Keratinocyte (primary cell): ENCODE data around the gene MED12L. TPM values are rescaled to one million over a fixed set of nuclear protein-coding genes. Genes with fewer than 3 reads are reported as not detected.

ENCODE experiments used
- DNase-seq: peaks from one replicate; pipeline ENCODE4 v3.0.0-alpha.2; 2011; ENCODE audit warnings: low read depth, missing footprints, low spot score
- FAIRE-seq: peaks from 2 replicates; lab custom pipeline; 2011; peaks lifted over from hg19 to GRCh38; lab: Jason Lieb, UNC
- H2AFZ ChIP-seq: 2 replicates; pipeline ENCODE4 v1.6.0; 2012; ENCODE audit warnings: low read length, control low read depth, inconsistent platforms; ENCODE audit not compliant: control insufficient read depth
- H3K27ac ChIP-seq: 2 replicates; pipeline ENCODE4 v1.5.1; 2011; ENCODE audit warnings: low read length; ENCODE audit not compliant: control insufficient read depth, insufficient read depth
- H3K27me3 ChIP-seq: 3 replicates; pipeline ENCODE4 v1.6.0; 2011; ENCODE audit warnings: low read length; ENCODE audit not compliant: control insufficient read depth, insufficient read depth; ENCODE audit errors: extremely low read depth
- H3K36me3 ChIP-seq, 2 experiments: 2 replicates in 1 of 2; 3 replicates in 1 of 2; pipeline ENCODE4 v1.5.1; 2011; ENCODE audit warnings: low read length in 2 of 2, mild to moderate bottlenecking in 1 of 2; ENCODE audit not compliant: control insufficient read depth in 2 of 2, insufficient read depth in 2 of 2; ENCODE audit errors: extremely low read depth in 1 of 2
- H3K4me1 ChIP-seq: 3 replicates; pipeline ENCODE4 v1.5.1; 2011; ENCODE audit warnings: low read length; ENCODE audit not compliant: control insufficient read depth, insufficient read depth; ENCODE audit errors: extremely low read depth
- H3K4me2 ChIP-seq: 3 replicates; pipeline ENCODE4 v1.6.0; 2011; ENCODE audit warnings: low read depth, low read length; ENCODE audit not compliant: control insufficient read depth, insufficient read depth; ENCODE audit errors: extremely low read depth
- H3K4me3 ChIP-seq, 3 experiments: fragments of 200-600 bp in 1 of 3; sonication (generic) in 1 of 3; 2 replicates in 2 of 3; 3 replicates in 1 of 3; pipeline ENCODE4 v1.5.1; 2011 to 2016; ENCODE audit warnings: low read length in 3 of 3, mild to moderate bottlenecking in 3 of 3, control low read depth in 2 of 3, inconsistent platforms in 1 of 3, low read depth in 1 of 3, mixed read lengths in 1 of 3, mixed run types in 1 of 3, moderate library complexity in 1 of 3; ENCODE audit not compliant: control insufficient read depth in 2 of 3, insufficient read depth in 2 of 3; ENCODE audit errors: extremely low read depth in 1 of 3
- H3K79me2 ChIP-seq: 2 replicates; pipeline ENCODE4 v1.6.0; 2012; ENCODE audit warnings: low read length; ENCODE audit not compliant: control insufficient read depth, insufficient read depth
- H3K9ac ChIP-seq: 3 replicates; pipeline ENCODE4 v1.6.0; 2011; ENCODE audit warnings: low read length; ENCODE audit not compliant: control insufficient read depth, insufficient read depth; ENCODE audit errors: extremely low read depth
- H3K9me1 ChIP-seq: 3 replicates; pipeline ENCODE4 v1.6.0; 2011; ENCODE audit warnings: low read length; ENCODE audit not compliant: control insufficient read depth, insufficient read depth; ENCODE audit errors: extremely low read depth
- H3K9me3 ChIP-seq: 2 replicates; pipeline ENCODE4 v1.5.1; 2012; ENCODE audit warnings: low read depth, low read length; ENCODE audit not compliant: control insufficient read depth
- H4K20me1 ChIP-seq: 3 replicates; pipeline ENCODE4 v1.6.0; 2011; ENCODE audit warnings: low read length; ENCODE audit not compliant: control insufficient read depth, insufficient read depth; ENCODE audit errors: extremely low read depth
- CTCF ChIP-seq, 3 experiments: IDR thresholded peaks in 1 of 3; conservative IDR thresholded peaks in 1 of 3; optimal IDR thresholded peaks in 1 of 3; 2 replicates in 2 of 3; 3 replicates in 1 of 3; pipeline versions ENCODE3 to v1.5.1; 2011; ENCODE audit warnings: low read length in 3 of 3, mild to moderate bottlenecking in 3 of 3, moderate library complexity in 2 of 3, control low read depth in 1 of 3, inconsistent platforms in 1 of 3; ENCODE audit not compliant: insufficient read depth in 2 of 3; ENCODE audit errors: extremely low read depth in 1 of 3
- EZH2 ChIP-seq: IDR thresholded peaks from one replicate; pipeline ENCODE4 v1.6.1; 2012; ENCODE audit warnings: inconsistent platforms, mild to moderate bottlenecking, low read length, moderate library complexity
- dilution Hi-C: fragments of 300-500 bp; cut with MboI; formaldehyde crosslinking; loops from one replicate; pipeline ENCODE4 v1.7.0; 2020; ENCODE audit warnings: low sequenced_read_pairs; ENCODE audit not compliant: extremely low pct_ligation_motif_present
- polyA plus RNA-seq, 5 experiments: library from polyadenylated mRNA; depleted of rRNA in 3 of 5; stranded (reverse) in 3 of 5; stranded (forward) in 1 of 5; unstranded in 1 of 5; fragments of >200 nt; gene quantifications; 1 replicate in 1 of 5; 2 replicates in 3 of 5; 3 replicates in 1 of 5; pipeline versions ENCODE4 v1.2.1 to v1.2.3, GENCODE V29; 2011 to 2012; ENCODE audit warnings: missing spikeins in 2 of 5, low read depth in 1 of 5, low replicate concordance in 1 of 5

MED12L gene
- polyA plus RNA-seq, 1 donor (not counting 4 experiments of a cell fraction or from before 2014, with no cell fraction given): 0.04 TPM

- H3K4me2 ChIP-seq: no peak overlapping the region
- H2AFZ ChIP-seq: no peak overlapping the region
- H3K9ac ChIP-seq: no peak overlapping the region
- no peaks in the 10 kb centered on the region for H3K27me3 ChIP-seq
- peaks cover under 1% of the 10 kb centered on the region for H3K4me1 ChIP-seq
- no peaks in the 10 kb centered on the region for H3K9me3 ChIP-seq
- no peak overlapping the region for H3K27ac ChIP-seq
- dilution Hi-C loops: no loop called here
- no peaks in the 10 kb centered on the region for H4K20me1 ChIP-seq
- FAIRE-seq (peak; percentile 68), DNase-seq (no peak)
- no peaks in the 10 kb centered on the region for H3K36me3 ChIP-seq
- peak; percentile 41 to 68 (median 65) for TF ChIP-seq CTCF (optimal IDR thresholded peaks at IDR 0.05 in 1 of 3, IDR thresholded peaks at IDR 0.05 in 1 of 3, conservative IDR thresholded peaks at IDR 0.05 in 1 of 3; ENCODE audit: extremely low read depth in 1 of 3, insufficient read depth in 2 of 3, low read length in 3 of 3)
- TF ChIP-seq EZH2: no peak
- H3K79me2 ChIP-seq: no peaks in the 10 kb centered on the region
- H3K4me3 ChIP-seq: no peak overlapping the region
- H3K9me1 ChIP-seq: no peaks in the 10 kb centered on the region
These were observed 354.2 kb downstream of the MED12L start for GRCh38 chr3:151439652-151440125.

GRCh38 chr3:151440940-151441339, 355.5 kb downstream of the MED12L start:
- H3K27me3 ChIP-seq: no peaks in the 10 kb centered on the region
- H3K9me3 ChIP-seq: no peaks in the 10 kb centered on the region
- DNase-seq: no peak
- no peak overlapping the region for H3K27ac ChIP-seq
- TF ChIP-seq EZH2: no peak
- TF ChIP-seq CTCF (optimal IDR thresholded peaks at IDR 0.05 in 1 of 3, IDR thresholded peaks at IDR 0.05 in 1 of 3, conservative IDR thresholded peaks at IDR 0.05 in 1 of 3; ENCODE audit: extremely low read depth in 1 of 3, insufficient read depth in 2 of 3, low read length in 3 of 3): no peak
- no peaks in the 10 kb centered on the region for H3K36me3 ChIP-seq
- dilution Hi-C loops: no loop called here
- H3K4me3 ChIP-seq: no peak overlapping the region
- no peaks in the 10 kb centered on the region for H3K79me2 ChIP-seq
- no peak for FAIRE-seq
- H2AFZ ChIP-seq: no peak overlapping the region
- H3K9me1 ChIP-seq: no peaks in the 10 kb centered on the region
- no peaks in the 10 kb centered on the region for H4K20me1 ChIP-seq
- H3K4me2 ChIP-seq: no peak overlapping the region
- H3K9ac ChIP-seq: no peak overlapping the region
- no peaks in the 10 kb centered on the region for H3K4me1 ChIP-seq
